ENCODE results near the gene SIPA1L3.

Gene SIPA1L3

GRCh38 chr19:38093154-38093553 lies 186.1 kb downstream of the SIPA1L3 start:
- H3K9me3 ChIP-seq (ENCODE audit: low read length) = no peaks in the 10 kb centered on the region
- H3K4me1 ChIP-seq (ENCODE audit: insufficient read depth, low read length) = no peaks in the 10 kb centered on the region
- H3K4me3 ChIP-seq (ENCODE audit: low read depth in 1 of 2, low read length in 2 of 2) = no peak overlapping the region
- H3K9ac ChIP-seq (ENCODE audit: low read length) = no peak overlapping the region
- no peaks in the 10 kb centered on the region for H3K27me3 ChIP-seq (ENCODE audit: control insufficient read depth in 1 of 2, insufficient read depth in 2 of 2, low read length in 2 of 2)
- no peaks in the 10 kb centered on the region for H3K36me3 ChIP-seq (ENCODE audit: insufficient read depth, low read length)
- H3K27ac ChIP-seq (ENCODE audit: low read depth, low read length) = no peak overlapping the region

- Histone ChIP-seq H3K4me1 (ENCODE audit: insufficient read depth, low read length) (no peaks in the 10 kb centered on the region), H3K27ac (ENCODE audit: low read depth, low read length) (no peak overlapping the region), H3K27me3 (ENCODE audit: control insufficient read depth in 1 of 2, insufficient read depth in 2 of 2, low read length in 2 of 2) (no peaks in the 10 kb centered on the region), H3K9me3 (ENCODE audit: low read length) (no peaks in the 10 kb centered on the region), H3K36me3 (ENCODE audit: insufficient read depth, low read length) (no peaks in the 10 kb centered on the region), H3K9ac (ENCODE audit: low read length) (no peak overlapping the region), H3K4me3 (ENCODE audit: low read depth in 1 of 2, low read length in 2 of 2) (no peak overlapping the region)
Measured at GRCh38 chr19:38093587-38093986, 186.6 kb downstream of the SIPA1L3 start.

GRCh38 chr19:38095411-38096308 lies 188.7 kb downstream of the SIPA1L3 start:
- H3K27ac ChIP-seq (ENCODE audit: low read depth, low read length) = no peak overlapping the region
- no peaks in the 10 kb centered on the region for H3K9me3 ChIP-seq (ENCODE audit: low read length)
- H3K4me3 ChIP-seq (ENCODE audit: low read depth in 1 of 2, low read length in 2 of 2) = no peak overlapping the region
- H3K9ac ChIP-seq (ENCODE audit: low read length) = no peak overlapping the region
- H3K36me3 ChIP-seq (ENCODE audit: insufficient read depth, low read length) = no peaks in the 10 kb centered on the region
- H3K4me1 ChIP-seq (ENCODE audit: insufficient read depth, low read length) = no peaks in the 10 kb centered on the region
- H3K27me3 ChIP-seq (ENCODE audit: control insufficient read depth in 1 of 2, insufficient read depth in 2 of 2, low read length in 2 of 2) = no peaks in the 10 kb centered on the region

- H3K36me3 ChIP-seq (ENCODE audit: insufficient read depth, low read length) = no peaks in the 10 kb centered on the region
- H3K27ac ChIP-seq (ENCODE audit: low read depth, low read length) = no peak overlapping the region
- no peak overlapping the region for H3K9ac ChIP-seq (ENCODE audit: low read length)
- H3K4me3 ChIP-seq (ENCODE audit: low read depth in 1 of 2, low read length in 2 of 2) = no peak overlapping the region
- H3K27me3 ChIP-seq (ENCODE audit: control insufficient read depth in 1 of 2, insufficient read depth in 2 of 2, low read length in 2 of 2) = no peaks in the 10 kb centered on the region
- H3K4me1 ChIP-seq (ENCODE audit: insufficient read depth, low read length) = no peaks in the 10 kb centered on the region
- H3K9me3 ChIP-seq (ENCODE audit: low read length) = no peaks in the 10 kb centered on the region
Measured at GRCh38 chr19:38099966-38100365, 193.0 kb downstream of the SIPA1L3 start.

GRCh38 chr19:38100589-38100988 lies 193.6 kb downstream of the SIPA1L3 start:
- no peaks in the 10 kb centered on the region for H3K9me3 ChIP-seq (ENCODE audit: low read length)
- H3K27me3 ChIP-seq (ENCODE audit: control insufficient read depth in 1 of 2, insufficient read depth in 2 of 2, low read length in 2 of 2) = no peaks in the 10 kb centered on the region
- H3K36me3 ChIP-seq (ENCODE audit: insufficient read depth, low read length) = no peaks in the 10 kb centered on the region
- no peaks in the 10 kb centered on the region for H3K4me1 ChIP-seq (ENCODE audit: insufficient read depth, low read length)
- H3K27ac ChIP-seq (ENCODE audit: low read depth, low read length) = no peak overlapping the region
- no peak overlapping the region for H3K9ac ChIP-seq (ENCODE audit: low read length)
- no peak overlapping the region for H3K4me3 ChIP-seq (ENCODE audit: low read depth in 1 of 2, low read length in 2 of 2)

GRCh38 chr19:38101723-38102122 lies 194.7 kb downstream of the SIPA1L3 start:
- Histone ChIP-seq H3K9me3 (ENCODE audit: low read length) (no peaks in the 10 kb centered on the region), H3K4me3 (ENCODE audit: low read depth in 1 of 2, low read length in 2 of 2) (no peak overlapping the region), H3K27me3 (ENCODE audit: control insufficient read depth in 1 of 2, insufficient read depth in 2 of 2, low read length in 2 of 2) (no peaks in the 10 kb centered on the region), H3K4me1 (ENCODE audit: insufficient read depth, low read length) (no peaks in the 10 kb centered on the region), H3K27ac (ENCODE audit: low read depth, low read length) (no peak overlapping the region), H3K9ac (ENCODE audit: low read length) (no peak overlapping the region), H3K36me3 (ENCODE audit: insufficient read depth, low read length) (peaks cover 2% of the 10 kb centered on the region)

GRCh38 chr19:38105574-38105973 lies 198.6 kb downstream of the SIPA1L3 start:
- Histone ChIP-seq H3K4me3 (ENCODE audit: low read depth in 1 of 2, low read length in 2 of 2) (no peak overlapping the region), H3K4me1 (ENCODE audit: insufficient read depth, low read length) (no peaks in the 10 kb centered on the region), H3K36me3 (ENCODE audit: insufficient read depth, low read length) (peaks cover 24% of the 10 kb centered on the region), H3K27me3 (ENCODE audit: control insufficient read depth in 1 of 2, insufficient read depth in 2 of 2, low read length in 2 of 2) (no peaks in the 10 kb centered on the region), H3K27ac (ENCODE audit: low read depth, low read length) (no peak overlapping the region), H3K9me3 (ENCODE audit: low read length) (no peaks in the 10 kb centered on the region), H3K9ac (ENCODE audit: low read length) (no peak overlapping the region)

- no peak overlapping the region for H3K4me3 ChIP-seq (ENCODE audit: low read depth in 1 of 2, low read length in 2 of 2)
- H3K36me3 ChIP-seq (ENCODE audit: insufficient read depth, low read length) = peaks cover 37% of the 10 kb centered on the region
Measured at GRCh38 chr19:38107129-38107528, 200.1 kb downstream of the SIPA1L3 start.

GRCh38 chr19:38111898-38112297 lies 204.9 kb downstream of the SIPA1L3 start:
- H3K27me3 ChIP-seq (ENCODE audit: control insufficient read depth in 1 of 2, insufficient read depth in 2 of 2, low read length in 2 of 2) = no peaks in the 10 kb centered on the region
- peaks cover 42% of the 10 kb centered on the region for H3K36me3 ChIP-seq (ENCODE audit: insufficient read depth, low read length)
- no peak overlapping the region for H3K4me3 ChIP-seq (ENCODE audit: low read depth in 1 of 2, low read length in 2 of 2)

More at GRCh38 chr19:38107129-38107528, 200.1 kb downstream of the SIPA1L3 start:
- Histone ChIP-seq H3K4me1 (ENCODE audit: insufficient read depth, low read length) (no peaks in the 10 kb centered on the region), H3K9ac (ENCODE audit: low read length) (no peak overlapping the region), H3K27me3 (ENCODE audit: control insufficient read depth in 1 of 2, insufficient read depth in 2 of 2, low read length in 2 of 2) (no peaks in the 10 kb centered on the region), H3K27ac (ENCODE audit: low read depth, low read length) (no peak overlapping the region), H3K9me3 (ENCODE audit: low read length) (no peaks in the 10 kb centered on the region)

GRCh38 chr19:38114651-38115050 lies 207.6 kb downstream of the SIPA1L3 start:
- Histone ChIP-seq H3K4me1 (ENCODE audit: insufficient read depth, low read length) (no peaks in the 10 kb centered on the region), H3K4me3 (ENCODE audit: low read depth in 1 of 2, low read length in 2 of 2) (no peak overlapping the region), H3K27me3 (ENCODE audit: control insufficient read depth in 1 of 2, insufficient read depth in 2 of 2, low read length in 2 of 2) (no peaks in the 10 kb centered on the region), H3K9me3 (ENCODE audit: low read length) (no peaks in the 10 kb centered on the region), H3K9ac (ENCODE audit: low read length) (no peak overlapping the region), H3K36me3 (ENCODE audit: insufficient read depth, low read length) (peaks cover 28% of the 10 kb centered on the region), H3K27ac (ENCODE audit: low read depth, low read length) (no peak overlapping the region)

More at GRCh38 chr19:38111898-38112297, 204.9 kb downstream of the SIPA1L3 start:
- Histone ChIP-seq H3K27ac (ENCODE audit: low read depth, low read length) (no peak overlapping the region), H3K4me1 (ENCODE audit: insufficient read depth, low read length) (no peaks in the 10 kb centered on the region), H3K9ac (ENCODE audit: low read length) (no peak overlapping the region), H3K9me3 (ENCODE audit: low read length) (no peaks in the 10 kb centered on the region)

GRCh38 chr19:38115271-38115802 lies 208.3 kb downstream of the SIPA1L3 start:
- no peak overlapping the region for H3K9ac ChIP-seq (ENCODE audit: low read length)
- H3K9me3 ChIP-seq (ENCODE audit: low read length) = no peaks in the 10 kb centered on the region
- H3K36me3 ChIP-seq (ENCODE audit: insufficient read depth, low read length) = peaks cover 32% of the 10 kb centered on the region
- H3K4me3 ChIP-seq (ENCODE audit: low read depth in 1 of 2, low read length in 2 of 2) = no peak overlapping the region
- H3K27me3 ChIP-seq (ENCODE audit: control insufficient read depth in 1 of 2, insufficient read depth in 2 of 2, low read length in 2 of 2) = no peaks in the 10 kb centered on the region
- no peaks in the 10 kb centered on the region for H3K4me1 ChIP-seq (ENCODE audit: insufficient read depth, low read length)
- H3K27ac ChIP-seq (ENCODE audit: low read depth, low read length) = no peak overlapping the region

- Histone ChIP-seq H3K36me3 (ENCODE audit: insufficient read depth, low read length) (peaks cover 21% of the 10 kb centered on the region), H3K4me1 (ENCODE audit: insufficient read depth, low read length) (no peaks in the 10 kb centered on the region), H3K4me3 (ENCODE audit: low read depth in 1 of 2, low read length in 2 of 2) (no peak overlapping the region), H3K9ac (ENCODE audit: low read length) (no peak overlapping the region), H3K27me3 (ENCODE audit: control insufficient read depth in 1 of 2, insufficient read depth in 2 of 2, low read length in 2 of 2) (no peaks in the 10 kb centered on the region), H3K9me3 (ENCODE audit: low read length) (no peaks in the 10 kb centered on the region), H3K27ac (ENCODE audit: low read depth, low read length) (no peak overlapping the region)
Measured at GRCh38 chr19:38118176-38118575, 211.2 kb downstream of the SIPA1L3 start.
